GM21515 (cell line): Measurements from ENCODE around the gene GNB5.

Experiments
- ATAC-seq: cut with Tn5 transposase; IDR thresholded peaks from one replicate; pipeline ENCODE4 v1.9.1; 2021; ENCODE audit not compliant: unreplicated experiment

The GNB5 gene

GRCh38 chr15:52071570-52071969 lies 119.6 kb downstream of the GNB5 start:
- no peak for ATAC-seq

GRCh38 chr15:52069559-52069958 lies 121.6 kb downstream of the GNB5 start:
- ATAC-seq: no peak

DNA sequence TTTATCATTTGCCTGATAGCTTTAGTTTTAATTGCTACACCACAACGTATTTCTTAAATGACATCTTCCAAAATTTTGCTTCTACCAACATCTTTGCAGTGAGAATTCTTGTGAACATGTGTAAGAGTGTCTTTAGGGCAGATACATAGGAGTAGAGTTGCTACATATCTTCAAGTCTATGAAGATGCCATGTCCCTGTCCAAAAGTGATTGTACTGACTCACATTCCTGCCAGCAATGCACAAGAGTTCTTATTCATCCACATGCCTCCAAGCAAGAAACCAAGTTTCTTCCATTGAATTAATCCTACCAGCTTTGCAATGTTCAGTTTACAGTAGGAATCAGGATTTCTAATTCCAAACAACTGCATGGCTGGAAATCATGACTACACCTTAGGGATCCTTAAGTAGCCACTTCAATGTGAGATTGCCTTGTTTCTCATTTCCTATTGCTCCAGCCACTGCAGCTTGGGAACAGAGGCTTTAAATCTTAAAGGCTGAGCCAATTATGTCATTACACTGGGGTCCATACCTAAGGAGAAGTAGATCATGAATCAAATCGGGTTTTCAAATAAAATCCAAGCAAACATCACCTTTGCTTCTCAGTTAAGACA lies 123.1 kb downstream of the GNB5 start:
- ATAC-seq: no peak

GRCh38 chr15:52067545-52067926 lies 123.7 kb downstream of the GNB5 start:
- ATAC-seq: no peak

DNA sequence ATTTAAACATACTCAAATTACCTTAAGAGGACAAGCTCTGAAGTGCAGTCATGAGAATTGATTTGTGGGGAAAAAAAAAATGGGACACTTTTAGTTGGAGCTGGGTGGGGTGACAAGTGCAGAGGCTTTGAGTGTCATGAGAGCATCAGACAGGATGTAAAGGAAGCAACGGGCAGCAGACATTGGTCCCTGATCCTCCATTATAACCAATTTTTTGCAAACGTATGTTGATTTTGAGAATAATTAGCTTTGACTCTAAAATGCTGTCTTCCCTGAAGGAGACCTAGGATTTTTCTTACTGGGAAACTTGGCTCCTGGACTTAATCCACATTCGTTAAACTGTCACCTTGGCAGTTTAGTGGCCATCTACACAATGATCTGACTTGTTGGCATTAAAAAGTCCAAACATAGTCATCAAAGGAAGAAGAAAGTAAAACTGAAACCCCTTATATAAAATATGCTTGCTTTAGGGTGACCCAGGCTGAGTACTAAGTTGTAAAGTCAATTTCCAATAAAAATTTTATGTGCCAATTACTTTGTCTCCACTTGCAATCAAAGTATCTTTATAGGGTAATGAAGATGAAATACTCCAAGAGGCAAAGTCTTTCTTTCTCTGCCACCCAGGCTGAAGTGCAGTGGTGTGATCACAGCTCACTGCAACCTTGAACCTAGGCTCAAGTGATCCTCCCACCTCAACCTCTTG lies 124.2 kb downstream of the GNB5 start:
- ATAC-seq: no peak
